Endothelial cell of umbilical vein (primary cell): Measurements from ENCODE around the gene SPG11.
"Not testable (repeated sequence)": the region's sequence is repeated elsewhere in the genome, so short reads cannot be mapped to it uniquely, and the experiment has no call there.

Experiments
- CTCF ChIP-seq, 2 donors: IDR thresholded peaks; 1 replicate in 1 of 2; 2 replicates in 1 of 2; pipeline ENCODE4 v1.5.1; 2011; ENCODE audit warnings: low read length in 2 of 2, mild to moderate bottlenecking in 2 of 2, moderate library complexity in 2 of 2, control low read depth in 1 of 2, inconsistent platforms in 1 of 2, low read depth in 1 of 2; ENCODE audit not compliant: insufficient read depth in 1 of 2; ENCODE audit errors: extremely low read depth in 1 of 2
- EZH2 ChIP-seq: IDR thresholded peaks from 2 replicates; pipeline ENCODE4 v1.6.1; 2012; ENCODE audit warnings: borderline replicate concordance, low read depth, mild to moderate bottlenecking, moderate library complexity, low read length, inconsistent platforms; ENCODE audit not compliant: severe bottlenecking
- FOS ChIP-seq: IDR thresholded peaks from 2 replicates; pipeline ENCODE4 v1.6.1; 2011; ENCODE audit warnings: mild to moderate bottlenecking, low read length, moderate library complexity, borderline replicate concordance; ENCODE audit not compliant: insufficient read depth
- MAX ChIP-seq: IDR thresholded peaks from 2 replicates; pipeline ENCODE4 v1.6.1; 2011; ENCODE audit not compliant: insufficient read depth, insufficient read length
- MYC ChIP-seq: IDR thresholded peaks from one replicate; pipeline ENCODE4 v1.6.1; 2011; ENCODE audit warnings: mild to moderate bottlenecking, low read depth, low read length
- POLR2A ChIP-seq: IDR thresholded peaks from 2 replicates; pipeline ENCODE4 v1.6.1; 2012; ENCODE audit warnings: low read depth, mild to moderate bottlenecking, control low read depth, low read length
- POLR2AphosphoS5 ChIP-seq: IDR thresholded peaks from 2 replicates; pipeline ENCODE4 v1.6.1; 2012; ENCODE audit warnings: low read depth, mild to moderate bottlenecking, control low read depth, low read length, moderate library complexity; ENCODE audit not compliant: insufficient read depth

GRCh38 chr15:44625286-44625685, 38.2 kb downstream of the SPG11 start:
- TF ChIP-seq POLR2A; CTCF (IDR thresholded peaks at IDR 0.05; ENCODE audit: extremely low read depth in 1 of 2, insufficient read depth in 1 of 2, low read depth in 1 of 2, low read length in 2 of 2); POLR2AphosphoS5; MAX; EZH2; MYC; FOS: not testable (repeated sequence)
